ENCODE data around the gene PLEK. TPM values are rescaled to one million over a fixed set of nuclear protein-coding genes. Genes with fewer than 3 reads are reported as not detected.

Gene PLEK
- total and polyA plus RNA-seq, 9 of the 15 experiments (the other 6 are each of a cell fraction or from before 2014, with no cell fraction given) = 0.14 to 1.2 (median 0.36) TPM

- Histone ChIP-seq H3K27ac (ENCODE audit: extremely low read depth, low read depth, low read length) (no peak overlapping the region), H3K9ac (ENCODE audit: insufficient read depth in 1 of 2, low read depth in 2 of 2, low read length in 2 of 2) (no peak overlapping the region), H3K9me1 (ENCODE audit: control insufficient read depth, insufficient read depth, low read length) (no peaks in the 10 kb centered on the region), H3K4me1 (replicated peaks in 1 of 2; ENCODE audit: control insufficient read depth in 2 of 2, insufficient read depth in 2 of 2, low read length in 2 of 2) (peaks cover 0 to 16% of the 10 kb centered on the region in 2 experiments; a peak in 1 of 5 replicates), H3K9me3 (replicated peaks; ENCODE audit: control insufficient read depth, insufficient read depth, low read depth, low read length) (no peaks in the 10 kb centered on the region), H3K4me2 (ENCODE audit: insufficient read depth, low read length) (no peak overlapping the region), H3K79me2 (ENCODE audit: control insufficient read depth, insufficient read depth, low read length) (no peaks in the 10 kb centered on the region), H2AFZ (ENCODE audit: low read depth, low read length) (peak overlapping the region; percentile 63), H3K27me3 (ENCODE audit: control insufficient read depth in 2 of 2, insufficient read depth in 2 of 2, low read length in 2 of 2) (no peaks in the 10 kb centered on the region), H3K4me3 (no peak overlapping the region), H4K20me1 (replicated peaks; ENCODE audit: control insufficient read depth, insufficient read depth, low read length) (no peaks in the 10 kb centered on the region), H3K36me3 (ENCODE audit: control insufficient read depth, insufficient read depth, low read length) (no peaks in the 10 kb centered on the region)
- intact Hi-C loops (cut with micrococcal nuclease) = no loop called here
- 53% methylated on average over 4 of the region's 4 CpGs for WGBS (ENCODE audit: insufficient coverage, low coverage, missing lambda C conversion rate)
- ATAC-seq (no peak), FAIRE-seq (no peak), DNase-seq (ENCODE audit: extremely low read depth in 1 of 4, low spot score in 3 of 4) (no peak)
- POLR2A ChIA-PET = interaction anchor here (0.6 to 0.9 kb wide), 2 partner anchors 8 to 273 kb away, joined by 3 read pairs; no protein-coding TSS in a partner anchor
- no peak for TF ChIP-seq MAFG (tag; conservative IDR thresholded peaks at IDR 0.05)
- TF ChIP-seq HNRNPH1 (optimal IDR thresholded peaks at IDR 0.05; ENCODE audit: low read depth, low read length) = no peak
- TF ChIP-seq, protein P1, sequence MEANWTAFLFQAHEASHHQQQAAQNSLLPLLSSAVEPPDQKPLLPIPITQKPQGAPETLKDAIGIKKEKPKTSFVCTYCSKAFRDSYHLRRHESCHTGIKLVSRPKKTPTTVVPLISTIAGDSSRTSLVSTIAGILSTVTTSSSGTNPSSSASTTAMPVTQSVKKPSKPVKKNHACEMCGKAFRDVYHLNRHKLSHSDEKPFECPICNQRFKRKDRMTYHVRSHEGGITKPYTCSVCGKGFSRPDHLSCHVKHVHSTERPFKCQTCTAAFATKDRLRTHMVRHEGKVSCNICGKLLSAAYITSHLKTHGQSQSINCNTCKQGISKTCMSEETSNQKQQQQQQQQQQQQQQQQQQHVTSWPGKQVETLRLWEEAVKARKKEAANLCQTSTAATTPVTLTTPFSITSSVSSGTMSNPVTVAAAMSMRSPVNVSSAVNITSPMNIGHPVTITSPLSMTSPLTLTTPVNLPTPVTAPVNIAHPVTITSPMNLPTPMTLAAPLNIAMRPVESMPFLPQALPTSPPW (CRISPR knock-in tag; IDR thresholded peaks at IDR 0.05) = no peak
- TF ChIP-seq FOXA3 (CRISPR knock-in tag; conservative IDR thresholded peaks at IDR 0.05 in 1 of 2, IDR thresholded peaks at IDR 0.05 in 1 of 2) = no peak
- TF ChIP-seq, protein P2, sequence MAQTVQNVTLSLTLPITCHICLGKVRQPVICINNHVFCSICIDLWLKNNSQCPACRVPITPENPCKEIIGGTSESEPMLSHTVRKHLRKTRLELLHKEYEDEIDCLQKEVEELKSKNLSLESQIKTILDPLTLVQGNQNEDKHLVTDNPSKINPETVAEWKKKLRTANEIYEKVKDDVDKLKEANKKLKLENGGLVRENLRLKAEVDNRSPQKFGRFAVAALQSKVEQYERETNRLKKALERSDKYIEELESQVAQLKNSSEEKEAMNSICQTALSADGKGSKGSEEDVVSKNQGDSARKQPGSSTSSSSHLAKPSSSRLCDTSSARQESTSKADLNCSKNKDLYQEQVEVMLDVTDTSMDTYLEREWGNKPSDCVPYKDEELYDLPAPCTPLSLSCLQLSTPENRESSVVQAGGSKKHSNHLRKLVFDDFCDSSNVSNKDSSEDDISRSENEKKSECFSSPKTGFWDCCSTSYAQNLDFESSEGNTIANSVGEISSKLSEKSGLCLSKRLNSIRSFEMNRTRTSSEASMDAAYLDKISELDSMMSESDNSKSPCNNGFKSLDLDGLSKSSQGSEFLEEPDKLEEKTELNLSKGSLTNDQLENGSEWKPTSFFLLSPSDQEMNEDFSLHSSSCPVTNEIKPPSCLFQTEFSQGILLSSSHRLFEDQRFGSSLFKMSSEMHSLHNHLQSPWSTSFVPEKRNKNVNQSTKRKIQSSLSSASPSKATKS (CRISPR knock-in tag; IDR thresholded peaks at IDR 0.05) = no peak
- TF ChIP-seq POLR2AphosphoS5 (IDR thresholded peaks at IDR 0.05; ENCODE audit: control insufficient read depth, insufficient read depth, low read depth, low read length) = no peak
- no peak for TF ChIP-seq CTBP1 (IDR thresholded peaks at IDR 0.05; ENCODE audit: borderline replicate concordance)
- no peak for TF ChIP-seq POLR3G (IDR thresholded peaks at IDR 0.05; ENCODE audit: extremely low read depth, insufficient read length, insufficient replicate concordance)
- no peak for TF ChIP-seq PHF8 (IDR thresholded peaks at IDR 0.05; ENCODE audit: borderline replicate concordance, low read length)
- TF ChIP-seq PHF20 (IDR thresholded peaks at IDR 0.05; ENCODE audit: partially characterized antibody) = no peak
- no peak for TF ChIP-seq SRSF9 (IDR thresholded peaks at IDR 0.05; ENCODE audit: borderline replicate concordance, low read depth, low read length)
- TF ChIP-seq CBFA2T3 (IDR thresholded peaks at IDR 0.05) = no peak
- TF ChIP-seq SRF (CRISPR knock-in tag; IDR thresholded peaks at IDR 0.05) = no peak
- TF ChIP-seq ARID1B (IDR thresholded peaks at IDR 0.05) = no peak
- no peak for TF ChIP-seq JUND (IDR thresholded peaks at IDR 0.05; ENCODE audit: borderline replicate concordance, low read depth, low read length)
- no peak for TF ChIP-seq JUND (tag; IDR thresholded peaks at IDR 0.05; ENCODE audit: borderline replicate concordance, low read depth, low read length)
- no peak for TF ChIP-seq NFRKB (IDR thresholded peaks at IDR 0.05; ENCODE audit: low read depth)
- TF ChIP-seq PYGO2 (tag; IDR thresholded peaks at IDR 0.05) = no peak
- BruUV-seq (replicated peaks) = no TSS peak
- in situ Hi-C loops (cut with MboI) = no loop called here
- CTCF ChIA-PET (ENCODE audit: low intra/inter-chr PET ratio) = no interaction called here
Measured at GRCh38 chr2:68366083-68366560, 1.0 kb downstream of the PLEK start.
